ENCODE results near the gene TRAF1. TPM values are rescaled to one million over a fixed set of nuclear protein-coding genes. Genes with fewer than 3 reads are reported as not detected.

The TRAF1 gene
- total and polyA plus RNA-seq, 10 of the 15 experiments (the other 5 are each of a cell fraction or from before 2014, with no cell fraction given) = 13.8 to 163 (median 128) TPM

DNA sequence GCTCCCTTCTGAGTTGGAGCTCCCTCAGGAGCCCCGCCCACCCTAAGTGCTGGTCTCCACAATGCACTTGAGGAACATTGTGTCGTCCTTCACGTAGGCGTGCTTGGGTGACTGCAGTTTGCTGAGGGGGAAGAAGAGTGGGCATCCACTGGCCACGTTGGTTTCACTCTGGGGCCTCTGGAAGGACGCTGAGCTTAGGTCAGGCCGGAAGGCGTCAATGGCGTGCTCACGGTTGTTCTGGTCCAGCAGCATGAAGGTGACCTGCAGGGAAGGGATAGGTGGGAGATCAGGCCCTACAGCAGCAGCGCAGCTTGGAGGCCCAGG is 21.7 kb downstream of the TRAF1 start:
- intact Hi-C loops (cut with micrococcal nuclease; ENCODE audit: unreplicated experiment) = no loop called here
- Histone ChIP-seq H4K20me1 (ENCODE audit: control insufficient read depth, insufficient read depth) (no peaks in the 10 kb centered on the region), H2AFZ (ENCODE audit: control insufficient read depth, low read depth, low read length) (no peak overlapping the region), H3K4me3 (no peak overlapping the region), H3K27me3 (replicated peaks in 1 of 2; ENCODE audit: control insufficient read depth in 2 of 2, insufficient read depth in 2 of 2, low read length in 1 of 2) (no peaks in the 10 kb centered on the region), H3K36me3 (ENCODE audit: control insufficient read depth in 2 of 2, insufficient read depth in 2 of 2, low read length in 1 of 2) (peaks cover 34 to 46% of the 10 kb centered on the region in 2 experiments), H3K9ac (ENCODE audit: control insufficient read depth, insufficient read depth, low read length) (no peak overlapping the region), H3K4me1 (ENCODE audit: control insufficient read depth, insufficient read depth, low read length) (peaks cover 28% of the 10 kb centered on the region), H3K4me2 (ENCODE audit: control insufficient read depth, insufficient read depth) (no peak overlapping the region), H3K27ac (ENCODE audit: control insufficient read depth, insufficient read depth) (no peak overlapping the region), H3K9me3 (replicated peaks; ENCODE audit: control insufficient read depth, insufficient read depth, low read length) (no peaks in the 10 kb centered on the region), H3K79me2 (ENCODE audit: control insufficient read depth, insufficient read depth, low read length) (peaks cover 2% of the 10 kb centered on the region; the same call in 1 of the 2 replicates)
- no peak for ATAC-seq
- CTCF ChIA-PET = interaction anchor here (1.4 to 1.7 kb wide), 3 partner anchors 13 to 33 kb away, joined by 5 read pairs; no protein-coding TSS in a partner anchor
- SMC1A ChIA-PET (ENCODE audit: uncharacterized antibody, unreplicated experiment) = interaction anchor here (1.5 to 23.6 kb wide), 3 partner anchors 15 to 35 kb away, joined by 4 to 522 read pairs (median 4); partner anchors contain the start of gene TRAF1
- BruUV-seq (replicated peaks) = no TSS peak
- DNase-seq (ENCODE audit: low read depth, low spot score) = no peak
- POLR2A ChIA-PET = interaction anchor here (0.6 to 2.0 kb wide), 4 partner anchors 9 to 53 kb away, joined by 3 to 7 read pairs (median 6); no protein-coding TSS in a partner anchor
- no peak for TF ChIP-seq CHD1 (IDR thresholded peaks at IDR 0.05; ENCODE audit: low read depth, low read length)
- TF ChIP-seq CREB1 (IDR thresholded peaks at IDR 0.05; ENCODE audit: low read depth) = no peak
- no peak for TF ChIP-seq TBL1XR1 (IDR thresholded peaks at IDR 0.05; ENCODE audit: low read depth, low read length)
- TF ChIP-seq, protein P1, sequence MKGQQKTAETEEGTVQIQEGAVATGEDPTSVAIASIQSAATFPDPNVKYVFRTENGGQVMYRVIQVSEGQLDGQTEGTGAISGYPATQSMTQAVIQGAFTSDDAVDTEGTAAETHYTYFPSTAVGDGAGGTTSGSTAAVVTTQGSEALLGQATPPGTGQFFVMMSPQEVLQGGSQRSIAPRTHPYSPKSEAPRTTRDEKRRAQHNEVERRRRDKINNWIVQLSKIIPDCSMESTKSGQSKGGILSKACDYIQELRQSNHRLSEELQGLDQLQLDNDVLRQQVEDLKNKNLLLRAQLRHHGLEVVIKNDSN (IDR thresholded peaks at IDR 0.05; ENCODE audit: borderline replicate concordance, extremely low read length, insufficient read depth, low read depth, low read length) = no peak
- peak; percentile 78 for TF ChIP-seq POLR2A (IDR thresholded peaks at IDR 0.05; ENCODE audit: low read depth, low read length)
- in situ Hi-C loops (cut with MboI) = no loop called here
- RAD21 ChIA-PET (ENCODE audit: unreplicated experiment) = interaction anchor here (1.0 to 2.8 kb wide), 4 partner anchors 21 to 31 kb away, joined by 3 to 9 read pairs (median 6); no protein-coding TSS in a partner anchor
- no peak for FAIRE-seq
- WGBS (ENCODE audit: insufficient coverage, insufficient replicate concordance, low lambda C conversion rate, missing lambda C conversion rate) = 78% methylated on average over 10 of the region's 11 CpGs
